Endothelial cell of umbilical vein (primary cell): ENCODE measurements around the gene TBC1D26. TPM values are rescaled to one million over a fixed set of nuclear protein-coding genes. Genes with fewer than 3 reads are reported as not detected.
"Not testable (repeated sequence)": the region's sequence is repeated elsewhere in the genome, so short reads cannot be mapped to it uniquely, and the experiment has no call there.

Experiments used
- BruUV-seq: library from RNA; stranded (reverse); fragments of 400-500 nt; replicated peaks from 2 replicates; lab custom pipeline; 2021; lab: Mats Ljungman, UMichigan
- CTCF ChIA-PET: fragments of 300-600, 350-600 bp; sonication (Branson Sonifier 250); formaldehyde crosslinking; loops from one replicate; lab custom pipeline; 2021; ENCODE audit warnings: antibody characterized with exemption, inconsistent platforms; lab: Charles Lee
- POLR2A ChIA-PET: fragments of 300-600, 350-600 bp; sonication (Branson Sonifier 250); formaldehyde crosslinking; loops from one replicate; lab custom pipeline; 2021; ENCODE audit warnings: antibody characterized with exemption, inconsistent platforms; lab: Charles Lee
- DNase-seq: peaks from one replicate; pipeline ENCODE4 v3.0.0-alpha.2; 2011; ENCODE audit warnings: low read depth, low spot score
- FAIRE-seq: peaks from 2 replicates; lab custom pipeline; 2011; peaks lifted over from hg19 to GRCh38; lab: Jason Lieb, UNC
- H2AFZ ChIP-seq: 2 replicates; pipeline ENCODE4 v1.6.0; 2012; ENCODE audit warnings: low read depth, low read length, control low read depth, inconsistent platforms
- H3K27ac ChIP-seq: 2 replicates; pipeline ENCODE4 v1.5.1; 2011; ENCODE audit warnings: low read depth, mild to moderate bottlenecking, control low read depth, low read length, moderate library complexity; ENCODE audit not compliant: insufficient read depth
- H3K27me3 ChIP-seq, 2 experiments: 2 replicates each; pipeline versions ENCODE4 v1.6.0 to v1.6.1; 2011; ENCODE audit warnings: low read length in 2 of 2, mixed read lengths in 1 of 2; ENCODE audit not compliant: control insufficient read depth in 2 of 2, insufficient read depth in 2 of 2
- H3K36me3 ChIP-seq, 2 experiments: 2 replicates in 1 of 2; 3 replicates in 1 of 2; pipeline ENCODE4 v1.5.1; 2011; ENCODE audit warnings: low read length in 2 of 2, mild to moderate bottlenecking in 1 of 2, moderate library complexity in 1 of 2; ENCODE audit not compliant: control insufficient read depth in 2 of 2, insufficient read depth in 2 of 2; ENCODE audit errors: extremely low read depth in 1 of 2
- H3K4me1 ChIP-seq: 3 replicates; pipeline ENCODE4 v1.5.1; 2011; ENCODE audit warnings: mild to moderate bottlenecking, low read length; ENCODE audit not compliant: control insufficient read depth, insufficient read depth; ENCODE audit errors: extremely low read depth
- H3K4me2 ChIP-seq: 2 replicates; pipeline ENCODE4 v1.6.1; 2011; ENCODE audit warnings: low read length, control low read depth, mixed read lengths; ENCODE audit not compliant: insufficient read depth
- H3K4me3 ChIP-seq, 3 experiments: fragments of 200-600 bp in 1 of 3; sonication (generic), shearing (Covaris generic) in 1 of 3; replicated peaks in 1 of 3; 2 replicates each; pipeline ENCODE4 v1.5.1; 2011 to 2016; ENCODE audit warnings: control low read depth in 3 of 3, low read length in 3 of 3, mild to moderate bottlenecking in 2 of 3, inconsistent platforms in 1 of 3, low read depth in 1 of 3, moderate library complexity in 1 of 3; ENCODE audit not compliant: insufficient read depth in 1 of 3
- H3K79me2 ChIP-seq: 2 replicates; pipeline ENCODE4 v1.6.0; 2012; ENCODE audit warnings: low read length, inconsistent platforms; ENCODE audit not compliant: control insufficient read depth, insufficient read depth
- H3K9ac ChIP-seq: replicated peaks from 2 replicates; pipeline ENCODE3; 2011; ENCODE audit warnings: low read length, control low read depth; ENCODE audit not compliant: insufficient read depth; ENCODE audit errors: extremely low read depth
- H3K9me1 ChIP-seq: replicated peaks from 3 replicates; pipeline ENCODE4 v1.6.0; 2011; ENCODE audit warnings: mild to moderate bottlenecking, low read length; ENCODE audit not compliant: control insufficient read depth, insufficient read depth; ENCODE audit errors: extremely low read depth
- H3K9me3 ChIP-seq: replicated peaks from 2 replicates; pipeline ENCODE4 v1.5.1; 2012; ENCODE audit warnings: low read length, inconsistent platforms; ENCODE audit not compliant: control insufficient read depth, insufficient read depth
- H4K20me1 ChIP-seq: replicated peaks from 2 replicates; pipeline ENCODE3; 2011; ENCODE audit warnings: mild to moderate bottlenecking, low read length; ENCODE audit not compliant: control insufficient read depth, insufficient read depth; ENCODE audit errors: extremely low read depth
- EZH2 ChIP-seq: IDR thresholded peaks from 2 replicates; pipeline ENCODE4 v1.6.1; 2012; ENCODE audit warnings: borderline replicate concordance, low read depth, mild to moderate bottlenecking, moderate library complexity, low read length, inconsistent platforms; ENCODE audit not compliant: severe bottlenecking
- GATA2 ChIP-seq: IDR thresholded peaks from 2 replicates; pipeline ENCODE4 v1.7.0; 2011; ENCODE audit warnings: low read depth, mild to moderate bottlenecking, moderate library complexity, mixed read lengths, low read length; ENCODE audit not compliant: insufficient read length, insufficient read depth
- MYC ChIP-seq: IDR thresholded peaks from one replicate; pipeline ENCODE4 v1.6.1; 2011; ENCODE audit warnings: mild to moderate bottlenecking, low read depth, low read length
- dilution Hi-C: fragments of 300-500 bp; cut with MboI; formaldehyde crosslinking; loops from one replicate; pipeline ENCODE4 v1.15.0; 2019; ENCODE audit warnings: low sequenced_read_pairs; ENCODE audit not compliant: extremely low pct_ligation_motif_present
- intact Hi-C: fragments of 100-400 bp; cut with micrococcal nuclease; formaldehyde crosslinking; loops from one replicate; pipeline ENCODE4 v1.10.0; 2022
- polyA plus RNA-seq, 4 experiments: library from polyadenylated mRNA; depleted of rRNA in 3 of 4; stranded (reverse) in 3 of 4; unstranded in 1 of 4; fragments of >200 nt; gene quantifications; 2 replicates each; pipeline versions ENCODE4 v1.2.1 to v1.2.3, GENCODE V29; 2011 to 2012; ENCODE audit warnings: missing spikeins in 1 of 4
- total RNA-seq: library from RNA; stranded (reverse); gene quantifications from 2 replicates; pipeline ENCODE4 v1.2.3, GENCODE V29; 2021
- TF ChIP-seq, protein P1 (sequence below): IDR thresholded peaks from 2 replicates; pipeline ENCODE4 v1.6.1; 2011; ENCODE audit not compliant: insufficient read depth, insufficient read length
- TF ChIP-seq, protein P2 (sequence below), 2 donors: IDR thresholded peaks; 1 replicate in 1 of 2; 2 replicates in 1 of 2; pipeline ENCODE4 v1.5.1; 2011; ENCODE audit warnings: low read length in 2 of 2, mild to moderate bottlenecking in 2 of 2, moderate library complexity in 2 of 2, control low read depth in 1 of 2, inconsistent platforms in 1 of 2, low read depth in 1 of 2; ENCODE audit not compliant: insufficient read depth in 1 of 2; ENCODE audit errors: extremely low read depth in 1 of 2

TBC1D26 gene
- total and polyA plus RNA-seq, 2 donors (not counting 3 experiments of a cell fraction or from before 2014, with no cell fraction given) = not detected

DNA sequence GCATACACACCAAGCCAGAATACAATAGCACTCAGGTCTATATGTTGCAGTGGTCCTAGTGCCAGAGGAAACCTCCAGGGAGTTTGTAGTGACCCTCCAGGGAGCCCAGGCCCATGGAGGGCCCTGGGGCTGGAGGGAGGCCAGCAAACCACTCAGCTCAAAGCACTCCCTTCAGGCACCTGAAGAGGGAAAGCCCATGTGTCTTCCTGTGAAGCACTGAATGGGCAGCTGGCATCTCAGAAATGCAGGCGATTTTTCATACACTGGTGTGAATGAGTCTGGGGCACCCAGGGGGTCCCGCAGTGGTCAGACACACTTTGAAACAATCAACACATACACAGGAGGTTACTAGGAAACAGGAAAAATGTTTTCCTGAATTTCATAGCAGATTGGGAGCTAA, 12.8 kb downstream of the TBC1D26 start:
- Histone ChIP-seq H3K4me1 (no peaks in the 10 kb centered on the region), H3K9me1 (no peaks in the 10 kb centered on the region), H3K4me3 (no peak overlapping the region), H3K9me3 (no peaks in the 10 kb centered on the region), H3K27me3 (peaks cover 2 to 11% of the 10 kb centered on the region in 2 experiments), H3K9ac (no peak overlapping the region), H3K27ac (no peak overlapping the region), H3K79me2 (no peaks in the 10 kb centered on the region), H3K36me3 (no peaks in the 10 kb centered on the region), H2AFZ (no peak overlapping the region), H3K4me2 (no peak overlapping the region), H4K20me1 (no peaks in the 10 kb centered on the region)
- CTCF ChIA-PET = no interaction called here
- no TSS peak for BruUV-seq
- intact Hi-C loops (no loop called here), dilution Hi-C loops (no loop called here)
- TF ChIP-seq GATA2 = no peak
- TF ChIP-seq EZH2 = no peak
- TF ChIP-seq, protein P1, sequence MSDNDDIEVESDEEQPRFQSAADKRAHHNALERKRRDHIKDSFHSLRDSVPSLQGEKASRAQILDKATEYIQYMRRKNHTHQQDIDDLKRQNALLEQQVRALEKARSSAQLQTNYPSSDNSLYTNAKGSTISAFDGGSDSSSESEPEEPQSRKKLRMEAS = no peak
- TF ChIP-seq MYC = no peak
- TF ChIP-seq, protein P2, sequence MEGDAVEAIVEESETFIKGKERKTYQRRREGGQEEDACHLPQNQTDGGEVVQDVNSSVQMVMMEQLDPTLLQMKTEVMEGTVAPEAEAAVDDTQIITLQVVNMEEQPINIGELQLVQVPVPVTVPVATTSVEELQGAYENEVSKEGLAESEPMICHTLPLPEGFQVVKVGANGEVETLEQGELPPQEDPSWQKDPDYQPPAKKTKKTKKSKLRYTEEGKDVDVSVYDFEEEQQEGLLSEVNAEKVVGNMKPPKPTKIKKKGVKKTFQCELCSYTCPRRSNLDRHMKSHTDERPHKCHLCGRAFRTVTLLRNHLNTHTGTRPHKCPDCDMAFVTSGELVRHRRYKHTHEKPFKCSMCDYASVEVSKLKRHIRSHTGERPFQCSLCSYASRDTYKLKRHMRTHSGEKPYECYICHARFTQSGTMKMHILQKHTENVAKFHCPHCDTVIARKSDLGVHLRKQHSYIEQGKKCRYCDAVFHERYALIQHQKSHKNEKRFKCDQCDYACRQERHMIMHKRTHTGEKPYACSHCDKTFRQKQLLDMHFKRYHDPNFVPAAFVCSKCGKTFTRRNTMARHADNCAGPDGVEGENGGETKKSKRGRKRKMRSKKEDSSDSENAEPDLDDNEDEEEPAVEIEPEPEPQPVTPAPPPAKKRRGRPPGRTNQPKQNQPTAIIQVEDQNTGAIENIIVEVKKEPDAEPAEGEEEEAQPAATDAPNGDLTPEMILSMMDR (IDR thresholded peaks at IDR 0.05; ENCODE audit: extremely low read depth in 1 of 2, insufficient read depth in 1 of 2, low read depth in 1 of 2, low read length in 2 of 2) = no peak
- POLR2A ChIA-PET = no interaction called here
- FAIRE-seq = no peak
- no peak for DNase-seq

DNA sequence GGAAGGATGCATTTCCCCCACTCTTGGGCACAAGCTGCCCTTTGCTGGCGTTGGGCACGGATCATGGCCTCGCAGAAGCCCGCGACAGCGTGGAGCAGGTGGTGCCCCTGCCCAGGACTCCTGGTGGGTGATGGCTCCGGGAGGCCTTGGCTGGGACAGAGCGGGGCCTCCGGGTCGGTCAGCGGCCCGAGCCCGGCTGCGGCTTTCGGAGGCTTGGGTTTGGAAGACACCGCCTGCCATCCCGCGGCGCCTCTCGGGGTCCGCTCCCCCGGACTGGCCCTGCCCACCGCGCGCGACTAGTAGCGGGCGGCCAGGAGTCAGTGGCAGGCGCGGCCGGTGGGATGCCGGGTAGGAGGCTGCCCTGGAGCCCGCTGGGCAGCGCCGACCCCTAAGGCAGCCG, 17.3 kb downstream of the TBC1D26 start:
- H3K79me2 ChIP-seq, FAIRE-seq, BruUV-seq, DNase-seq, H3K4me3 ChIP-seq, dilution Hi-C loops, H3K4me2 ChIP-seq, H3K9ac ChIP-seq, CTCF ChIA-PET, H3K9me1 ChIP-seq, H3K9me3 ChIP-seq, H3K36me3 ChIP-seq, intact Hi-C loops, POLR2A ChIA-PET, H4K20me1 ChIP-seq, H3K27ac ChIP-seq, H2AFZ ChIP-seq, H3K4me1 ChIP-seq: not testable (repeated sequence)
- H3K27me3 ChIP-seq = peaks cover 2 to 11% of the 10 kb centered on the region in 2 experiments

DNA sequence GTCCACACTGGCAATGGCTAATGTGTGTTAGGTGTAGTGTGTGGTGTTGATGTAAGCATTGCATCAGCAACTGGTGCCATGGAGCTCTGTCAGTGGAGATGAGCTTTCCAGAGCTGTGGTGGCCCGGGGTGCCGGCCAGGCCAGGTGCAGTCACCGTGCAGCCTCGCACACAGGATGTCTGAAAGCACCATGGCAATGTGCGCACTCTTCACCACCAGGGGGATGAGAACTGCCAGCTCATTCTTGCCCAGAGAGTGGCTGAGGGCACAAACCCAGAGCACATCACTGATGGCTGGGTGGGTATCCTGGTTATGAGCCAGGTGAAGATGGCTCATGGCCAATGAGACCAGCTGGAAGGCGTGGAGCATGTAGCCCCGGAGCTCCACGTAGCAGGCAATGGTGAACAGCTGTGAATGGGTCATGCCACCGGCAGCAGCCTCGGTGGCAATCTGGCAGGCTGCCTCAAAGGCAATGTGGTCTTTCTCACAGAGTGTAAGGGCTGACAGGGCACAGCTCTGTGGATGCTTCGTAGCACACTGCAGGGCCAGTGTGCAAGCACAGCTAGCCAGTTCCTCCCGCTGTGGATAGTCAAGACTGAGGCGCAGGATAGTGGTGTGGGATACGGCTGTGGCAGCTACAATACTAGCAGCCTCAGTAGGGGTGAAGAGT, 36.9 kb downstream of the TBC1D26 start:
- H3K4me3 ChIP-seq, H3K79me2 ChIP-seq, dilution Hi-C loops, H3K36me3 ChIP-seq, H4K20me1 ChIP-seq, H3K9ac ChIP-seq, DNase-seq, H3K9me3 ChIP-seq, CTCF ChIA-PET, POLR2A ChIA-PET, FAIRE-seq, H2AFZ ChIP-seq, BruUV-seq, intact Hi-C loops, H3K9me1 ChIP-seq, H3K27ac ChIP-seq, H3K4me1 ChIP-seq, H3K27me3 ChIP-seq, H3K4me2 ChIP-seq: not testable (repeated sequence)
